22Rv1 (cell line): ENCODE data around the gene TLE3.
A peak's percentile ranks its signal among the peaks of the same experiment; 100 is the strongest.
"Not testable (repeated sequence)": the region's sequence is repeated elsewhere in the genome, so short reads cannot be mapped to it uniquely, and the experiment has no call there.

ENCODE experiments used
- H3K27ac ChIP-seq: fragments of 450-650 bp; 2 replicates; pipeline ENCODE4 v1.5.1; 2017
- ZFX ChIP-seq: fragments of 450-650 bp; IDR thresholded peaks from 2 replicates; pipeline ENCODE4 v1.6.1; 2017; ENCODE audit warnings: antibody characterized with exemption, borderline replicate concordance
- TF ChIP-seq, protein P1 (sequence below): fragments of 450-650 bp; IDR thresholded peaks from 2 replicates; pipeline ENCODE4 v1.5.1; 2017; ENCODE audit warnings: mild to moderate bottlenecking

The TLE3 gene

DNA sequence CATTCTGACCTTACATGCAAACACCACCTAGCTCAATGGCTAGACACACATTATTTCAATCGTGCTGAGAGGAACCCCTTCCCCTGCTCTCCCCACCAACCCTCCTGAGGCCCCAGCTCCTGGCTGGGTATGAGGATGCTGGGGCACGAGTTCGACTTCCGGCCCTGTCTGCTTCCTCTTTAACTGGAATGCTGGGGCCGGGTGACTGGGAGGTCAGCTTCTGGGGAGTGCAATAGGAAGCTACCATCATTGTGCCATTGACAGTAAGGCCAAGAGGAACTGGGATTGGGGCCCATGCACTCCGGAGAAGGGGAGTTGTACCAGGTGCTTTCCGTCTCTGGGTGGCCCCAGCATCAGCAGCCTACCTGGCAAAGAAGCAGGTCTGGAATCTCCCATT lies 15.6 kb upstream of the TLE3 start:
- TF ChIP-seq, protein P1, sequence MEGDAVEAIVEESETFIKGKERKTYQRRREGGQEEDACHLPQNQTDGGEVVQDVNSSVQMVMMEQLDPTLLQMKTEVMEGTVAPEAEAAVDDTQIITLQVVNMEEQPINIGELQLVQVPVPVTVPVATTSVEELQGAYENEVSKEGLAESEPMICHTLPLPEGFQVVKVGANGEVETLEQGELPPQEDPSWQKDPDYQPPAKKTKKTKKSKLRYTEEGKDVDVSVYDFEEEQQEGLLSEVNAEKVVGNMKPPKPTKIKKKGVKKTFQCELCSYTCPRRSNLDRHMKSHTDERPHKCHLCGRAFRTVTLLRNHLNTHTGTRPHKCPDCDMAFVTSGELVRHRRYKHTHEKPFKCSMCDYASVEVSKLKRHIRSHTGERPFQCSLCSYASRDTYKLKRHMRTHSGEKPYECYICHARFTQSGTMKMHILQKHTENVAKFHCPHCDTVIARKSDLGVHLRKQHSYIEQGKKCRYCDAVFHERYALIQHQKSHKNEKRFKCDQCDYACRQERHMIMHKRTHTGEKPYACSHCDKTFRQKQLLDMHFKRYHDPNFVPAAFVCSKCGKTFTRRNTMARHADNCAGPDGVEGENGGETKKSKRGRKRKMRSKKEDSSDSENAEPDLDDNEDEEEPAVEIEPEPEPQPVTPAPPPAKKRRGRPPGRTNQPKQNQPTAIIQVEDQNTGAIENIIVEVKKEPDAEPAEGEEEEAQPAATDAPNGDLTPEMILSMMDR = no peak
- no peak for TF ChIP-seq ZFX
- no peak overlapping the region for H3K27ac ChIP-seq

DNA sequence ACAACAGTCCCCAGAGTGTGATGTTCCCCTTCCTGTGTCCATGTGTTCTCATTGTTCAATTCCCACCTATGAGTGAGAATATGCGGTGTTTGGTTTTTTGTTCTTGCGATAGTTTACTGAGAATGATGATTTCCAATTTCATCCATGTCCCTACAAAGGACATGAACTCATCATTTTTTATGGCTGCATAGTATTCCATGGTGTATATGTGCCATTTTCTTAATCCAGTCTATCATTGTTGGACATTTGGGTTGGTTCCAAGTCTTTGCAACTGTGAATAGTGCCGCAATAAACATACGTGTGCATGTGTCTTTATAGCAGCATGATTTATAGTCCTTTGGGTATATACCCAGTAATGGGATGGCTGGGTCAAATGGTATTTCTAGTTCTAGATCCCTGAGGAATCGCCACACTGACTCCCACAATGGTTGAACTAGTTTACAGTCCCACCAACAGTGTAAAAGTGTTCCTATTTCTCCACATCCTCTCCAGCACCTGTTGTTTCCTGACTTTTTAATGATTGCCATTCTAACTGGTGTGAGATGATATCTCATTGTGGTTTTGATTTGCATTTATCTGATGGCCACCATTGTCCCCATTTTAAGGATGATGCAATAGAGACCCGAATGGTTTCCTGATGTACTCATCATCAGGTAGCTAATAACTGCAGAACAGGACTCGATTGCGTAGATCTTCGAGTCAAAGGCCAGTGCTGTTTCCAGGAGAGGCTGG lies 15.0 kb upstream of the TLE3 start:
- not testable (repeated sequence) for H3K27ac ChIP-seq

DNA sequence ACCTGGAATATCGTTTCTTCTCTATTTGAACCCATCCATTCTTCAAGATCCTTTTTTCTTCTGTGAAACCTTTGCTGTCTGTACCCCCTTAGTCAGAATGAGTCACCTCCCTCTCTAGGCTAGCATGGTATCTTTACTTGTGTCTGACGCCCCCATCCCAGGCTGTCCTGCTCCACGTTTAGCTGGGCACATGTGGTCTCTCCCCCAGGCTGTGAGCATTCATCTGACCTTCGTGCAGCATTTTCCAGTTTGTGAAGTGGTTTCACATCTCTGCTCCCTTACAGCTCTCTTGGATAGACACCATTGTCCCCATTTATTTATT lies 14.3 kb upstream of the TLE3 start:
- H3K27ac ChIP-seq = peak overlapping the region; percentile 64; the same call in 1 of the 2 replicates
- TF ChIP-seq ZFX = no peak
- TF ChIP-seq, protein P1 = no peak

DNA sequence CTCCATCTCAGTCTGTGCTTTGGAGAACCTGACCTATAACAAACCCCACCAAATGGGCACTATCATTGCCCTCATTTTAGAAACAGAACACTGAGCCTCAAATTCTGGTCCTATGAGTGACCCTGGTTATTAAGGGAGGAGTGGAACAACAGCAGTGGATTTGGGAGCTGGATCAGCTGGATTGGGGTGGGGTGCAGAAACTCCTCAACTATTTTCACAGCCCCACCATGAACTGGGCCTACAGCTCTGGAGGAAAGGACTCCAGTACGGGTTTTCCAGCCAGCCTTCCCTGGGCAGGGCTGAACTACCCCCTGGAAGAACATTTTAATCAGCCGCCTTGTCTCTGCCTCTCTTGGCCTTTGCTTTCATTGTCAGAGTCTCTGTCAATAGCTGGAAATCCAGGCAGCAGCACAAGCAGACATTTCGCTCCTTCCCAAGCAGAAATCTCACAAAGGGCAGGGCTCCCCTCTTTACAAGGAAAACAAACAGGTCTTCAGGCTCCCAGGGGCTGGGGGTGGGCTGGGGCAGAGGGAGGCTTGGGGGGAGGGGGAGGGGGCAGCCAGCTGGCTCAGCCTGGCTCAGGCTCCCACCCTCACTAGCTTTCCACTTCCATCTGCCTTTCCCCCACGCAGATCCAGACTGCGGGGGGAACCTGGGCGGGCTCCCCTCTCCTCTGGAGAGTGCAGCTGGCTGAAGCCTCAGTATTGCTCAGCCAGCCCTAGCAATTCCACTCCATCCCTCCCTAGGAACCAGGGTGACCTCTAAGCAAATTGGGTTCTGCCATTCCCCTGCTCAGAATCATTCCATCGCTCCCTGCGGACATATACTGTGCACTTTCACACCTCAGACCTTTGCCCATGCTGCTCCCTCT lies 13.7 kb upstream of the TLE3 start:
- TF ChIP-seq ZFX = no peak
- TF ChIP-seq, protein P1 = no peak
- peak overlapping the region; percentile 64 for H3K27ac ChIP-seq

DNA sequence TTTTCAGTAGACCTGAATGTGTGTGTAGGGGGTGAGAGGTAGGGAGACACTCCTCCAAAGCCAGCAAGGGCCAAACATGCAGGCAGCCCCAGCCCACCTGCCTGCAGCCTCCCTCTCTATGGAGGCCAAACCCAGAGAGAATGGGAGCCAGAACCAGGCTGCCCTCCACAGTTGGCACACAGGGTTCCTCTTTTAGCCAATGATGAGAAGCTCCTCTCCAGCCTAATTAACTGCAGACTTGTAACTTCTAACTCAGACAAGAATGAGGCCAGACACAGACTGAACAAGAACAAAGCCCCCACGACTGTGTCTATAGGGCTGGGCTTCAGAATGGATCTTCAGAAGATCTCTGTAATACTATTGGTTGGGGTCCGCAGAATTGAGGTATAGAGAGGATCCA lies 12.3 kb upstream of the TLE3 start:
- no peak for TF ChIP-seq ZFX
- TF ChIP-seq, protein P1 = no peak
- H3K27ac ChIP-seq = no peak overlapping the region

DNA sequence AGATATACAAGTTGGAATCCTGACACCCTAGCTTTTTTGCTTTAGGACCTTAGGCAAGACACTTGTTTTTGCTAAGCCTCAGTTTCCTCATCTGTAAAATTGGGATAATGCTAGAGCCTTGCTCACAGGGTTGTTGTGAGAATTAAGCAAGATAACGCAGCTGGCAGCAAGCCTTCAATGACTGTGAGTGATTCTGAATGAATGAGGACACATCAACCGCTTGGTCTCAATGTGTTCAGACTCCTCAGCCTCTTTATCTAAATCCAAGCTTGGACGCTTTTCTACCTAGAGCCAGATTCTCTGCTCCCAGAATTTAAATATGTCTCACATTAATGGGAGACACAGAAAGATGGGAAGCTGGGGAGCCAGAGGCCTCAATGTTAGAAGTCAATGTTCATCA lies 11.8 kb upstream of the TLE3 start:
- TF ChIP-seq ZFX = no peak
- TF ChIP-seq, protein P1 = no peak

DNA sequence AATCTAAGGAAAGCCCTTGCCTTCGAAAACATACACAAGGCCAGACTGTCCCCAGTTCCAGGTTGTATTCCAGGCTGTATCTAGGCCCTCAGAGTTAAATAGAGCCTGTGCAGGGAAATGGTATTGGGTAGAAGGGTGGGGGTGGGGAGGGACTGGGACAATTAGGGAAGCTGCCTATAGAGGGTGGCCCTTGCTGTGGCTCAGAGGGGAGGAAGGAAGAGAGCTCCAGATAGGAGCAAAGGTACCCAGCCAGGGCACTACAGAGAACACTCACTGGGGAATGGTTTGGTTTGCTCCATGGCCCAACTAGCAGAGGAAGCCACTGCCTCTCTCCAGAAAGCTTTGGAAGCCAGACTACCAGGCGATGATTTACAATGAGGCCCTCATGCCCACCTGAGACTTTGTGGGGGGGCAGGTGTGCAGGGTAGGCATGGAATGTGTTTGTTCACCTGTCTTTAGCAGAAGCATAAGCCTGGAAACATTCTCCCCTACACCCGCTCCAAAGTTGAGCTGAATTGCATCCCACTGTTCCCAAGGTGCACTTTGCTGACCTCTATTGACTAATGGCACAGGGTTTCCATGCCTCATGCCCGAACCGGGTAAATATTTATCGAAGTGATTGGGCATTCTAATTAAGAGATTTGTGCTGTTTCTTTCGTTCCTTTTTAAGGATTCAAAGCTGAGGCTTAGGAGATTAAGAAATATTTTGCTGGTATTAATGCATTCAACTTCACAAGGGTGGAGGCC lies 6.3 kb upstream of the TLE3 start:
- H3K27ac ChIP-seq = no peak overlapping the region
- no peak for TF ChIP-seq ZFX
- TF ChIP-seq, protein P1 = peak; percentile 25; the same call in 1 of the 2 replicates

More for the DNA sequence above, 11.8 kb upstream of the TLE3 start:
- no peak overlapping the region for H3K27ac ChIP-seq
